GM12872 (cell line): ENCODE data around the gene ME1.

Source experiments
- CTCF ChIP-seq: IDR thresholded peaks from 3 replicates; pipeline ENCODE4 v1.5.1; 2011; ENCODE audit warnings: low read depth, mild to moderate bottlenecking, low read length, moderate library complexity; ENCODE audit not compliant: insufficient read depth

ME1 gene

GRCh38 chr6:83389606-83390005 is 41.2 kb downstream of the ME1 start:
- TF ChIP-seq CTCF = no peak

DNA sequence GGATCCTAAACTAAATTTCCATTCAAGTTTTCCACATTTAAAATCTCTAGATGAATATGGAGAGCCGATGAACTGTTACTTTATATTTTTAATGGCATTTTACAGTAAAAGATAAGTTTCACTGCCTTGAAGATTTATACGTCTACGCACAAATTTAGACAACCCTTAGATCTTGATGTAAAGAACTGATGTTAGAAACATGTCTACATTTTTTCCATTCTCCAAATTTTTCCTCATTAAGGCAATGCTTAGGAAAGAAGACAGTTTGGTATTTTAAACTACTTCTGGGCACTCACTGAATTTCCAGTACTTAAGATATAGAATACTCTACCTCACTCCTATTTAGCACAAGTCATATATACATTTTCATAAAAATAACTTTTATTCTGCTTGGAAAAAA is 45.4 kb downstream of the ME1 start:
- TF ChIP-seq CTCF = no peak

DNA sequence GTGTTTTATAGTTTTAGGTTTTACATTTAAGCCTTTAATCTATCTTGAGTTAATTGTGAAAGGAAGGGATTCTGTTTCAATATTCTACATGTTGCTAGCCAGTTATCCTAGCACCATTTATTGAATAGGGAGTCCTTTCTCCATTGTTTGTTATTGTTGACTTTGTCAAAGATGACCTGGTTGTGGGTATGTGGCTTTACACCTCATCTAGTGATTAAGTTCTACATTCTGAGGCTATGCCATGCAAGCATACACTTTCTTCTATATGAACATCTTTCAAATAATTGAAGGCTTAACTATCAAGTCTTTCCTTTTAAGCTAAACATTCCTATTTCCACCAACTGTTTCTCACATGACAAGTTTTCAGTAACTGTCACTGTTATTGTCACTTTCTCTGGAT is 46.1 kb downstream of the ME1 start:
- TF ChIP-seq CTCF = no peak

- no peak for TF ChIP-seq CTCF
Observed at GRCh38 chr6:83381949-83382348, 48.9 kb downstream of the ME1 start.

GRCh38 chr6:83378621-83379388 is 52.0 kb downstream of the ME1 start:
- no peak for TF ChIP-seq CTCF

- TF ChIP-seq CTCF = no peak
Observed at GRCh38 chr6:83371423-83371822, 59.4 kb downstream of the ME1 start.

- TF ChIP-seq CTCF = no peak
Observed at GRCh38 chr6:83370567-83370966, 60.3 kb downstream of the ME1 start.

GRCh38 chr6:83369692-83370091 is 61.2 kb downstream of the ME1 start:
- no peak for TF ChIP-seq CTCF
